GM15510 (cell line): ENCODE results near the gene LYPD4.
A peak's percentile ranks its signal among the peaks of the same experiment; 100 is the strongest.

Experiments used
- POLR2A ChIP-seq: IDR thresholded peaks from 3 replicates; pipeline ENCODE4 v1.6.1; 2011; ENCODE audit warnings: borderline replicate concordance; ENCODE audit not compliant: insufficient read length; ENCODE audit errors: extremely low read depth

Gene LYPD4

DNA sequence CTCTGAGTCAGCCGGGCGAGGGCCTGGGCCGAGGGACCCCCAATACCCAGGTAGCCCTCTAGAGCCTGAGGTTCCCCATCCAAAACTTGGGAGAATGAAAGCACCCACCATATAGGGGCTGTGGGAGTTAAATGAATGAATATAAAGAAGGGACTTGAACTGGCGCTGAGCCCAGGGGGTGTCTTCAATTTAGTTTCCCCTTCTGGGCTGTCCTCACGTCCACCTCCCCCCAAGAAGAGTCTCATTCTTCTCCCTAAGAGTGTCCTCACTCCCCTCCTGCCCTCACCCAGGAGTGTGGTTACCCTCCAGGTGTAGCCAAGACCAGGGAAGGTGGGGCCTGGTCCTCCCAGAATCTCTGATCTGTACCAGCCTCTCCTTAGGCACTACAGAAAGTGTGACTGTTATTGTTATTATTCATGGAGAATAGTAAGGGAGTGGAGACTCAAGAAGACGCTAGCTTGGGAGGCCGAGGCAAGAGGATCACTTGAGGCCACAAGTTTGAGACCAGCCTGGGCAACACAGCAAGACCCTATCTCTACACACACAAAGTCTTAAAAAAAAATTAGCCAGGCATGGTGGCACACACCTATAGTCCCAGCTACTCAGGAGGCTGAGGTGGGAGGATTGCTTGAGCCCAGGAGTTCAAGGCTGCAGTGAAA is 35.3 kb upstream of the LYPD4 start:
- TF ChIP-seq POLR2A, result no peak

DNA sequence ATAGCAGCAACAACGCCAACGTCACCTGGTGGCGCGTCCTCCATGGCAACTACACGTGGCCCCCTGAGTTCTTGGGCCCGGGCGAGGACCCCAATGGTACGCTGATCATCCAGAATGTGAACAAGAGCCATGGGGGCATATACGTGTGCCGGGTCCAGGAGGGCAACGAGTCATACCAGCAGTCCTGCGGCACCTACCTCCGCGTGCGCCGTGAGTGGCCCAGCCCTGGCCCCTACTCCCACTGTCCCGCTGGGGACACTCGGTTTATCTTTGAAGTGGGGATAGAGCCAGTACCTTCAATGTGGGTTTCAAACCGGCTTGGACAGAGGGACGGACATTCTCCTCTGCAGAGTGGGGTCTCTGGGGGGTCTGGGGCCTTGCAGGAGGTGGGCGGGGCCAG is 34.6 kb upstream of the LYPD4 start:
- no peak for TF ChIP-seq POLR2A

DNA sequence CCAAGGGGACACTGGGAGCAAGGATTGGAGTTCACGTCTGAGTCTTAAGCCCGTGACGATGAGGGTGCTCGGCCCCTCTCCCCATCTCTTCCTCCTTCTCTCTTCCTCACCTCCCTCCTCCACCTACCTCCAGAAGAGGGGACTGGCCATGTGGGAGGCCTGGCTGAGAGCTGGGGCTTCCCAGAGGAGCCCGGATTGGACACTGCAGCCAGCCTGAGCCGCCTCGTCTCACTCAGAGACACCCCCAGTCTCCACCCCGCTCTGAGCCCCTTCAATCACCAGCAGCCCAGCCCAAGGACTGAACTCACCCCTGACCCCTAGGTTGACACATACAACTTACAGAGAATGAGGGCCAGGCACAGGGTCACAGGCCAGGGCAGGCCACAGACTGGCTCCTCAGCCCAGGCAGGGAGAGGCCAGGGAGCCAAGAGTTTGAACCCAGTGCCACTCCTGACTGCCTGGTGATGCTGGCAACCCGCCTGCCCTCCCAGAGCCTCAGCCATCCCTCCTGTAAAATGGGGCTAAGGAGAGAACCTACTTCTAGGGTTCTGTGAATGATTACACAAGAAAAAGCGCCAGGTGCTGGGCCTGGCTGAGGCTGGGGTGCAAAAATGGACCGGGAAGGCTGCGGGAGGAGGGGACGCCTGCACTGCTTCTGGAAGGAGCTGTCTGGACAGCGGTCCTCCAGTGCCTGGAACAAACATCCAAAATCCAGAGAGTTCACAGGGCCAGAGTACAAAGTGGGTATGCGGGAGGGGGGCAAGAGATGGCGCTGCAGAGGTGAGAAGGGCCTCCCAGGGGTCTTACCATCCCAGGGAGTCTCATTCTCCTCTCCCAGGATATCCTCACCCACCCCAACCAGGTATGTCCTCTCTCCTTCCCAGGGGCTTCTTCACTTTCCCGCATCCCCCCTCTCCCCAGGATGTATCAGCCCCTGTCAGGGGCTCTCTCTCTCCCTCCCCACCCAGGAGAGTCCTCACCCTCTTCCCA is 33.7 kb upstream of the LYPD4 start:
- TF ChIP-seq POLR2A, result peak; percentile 58

DNA sequence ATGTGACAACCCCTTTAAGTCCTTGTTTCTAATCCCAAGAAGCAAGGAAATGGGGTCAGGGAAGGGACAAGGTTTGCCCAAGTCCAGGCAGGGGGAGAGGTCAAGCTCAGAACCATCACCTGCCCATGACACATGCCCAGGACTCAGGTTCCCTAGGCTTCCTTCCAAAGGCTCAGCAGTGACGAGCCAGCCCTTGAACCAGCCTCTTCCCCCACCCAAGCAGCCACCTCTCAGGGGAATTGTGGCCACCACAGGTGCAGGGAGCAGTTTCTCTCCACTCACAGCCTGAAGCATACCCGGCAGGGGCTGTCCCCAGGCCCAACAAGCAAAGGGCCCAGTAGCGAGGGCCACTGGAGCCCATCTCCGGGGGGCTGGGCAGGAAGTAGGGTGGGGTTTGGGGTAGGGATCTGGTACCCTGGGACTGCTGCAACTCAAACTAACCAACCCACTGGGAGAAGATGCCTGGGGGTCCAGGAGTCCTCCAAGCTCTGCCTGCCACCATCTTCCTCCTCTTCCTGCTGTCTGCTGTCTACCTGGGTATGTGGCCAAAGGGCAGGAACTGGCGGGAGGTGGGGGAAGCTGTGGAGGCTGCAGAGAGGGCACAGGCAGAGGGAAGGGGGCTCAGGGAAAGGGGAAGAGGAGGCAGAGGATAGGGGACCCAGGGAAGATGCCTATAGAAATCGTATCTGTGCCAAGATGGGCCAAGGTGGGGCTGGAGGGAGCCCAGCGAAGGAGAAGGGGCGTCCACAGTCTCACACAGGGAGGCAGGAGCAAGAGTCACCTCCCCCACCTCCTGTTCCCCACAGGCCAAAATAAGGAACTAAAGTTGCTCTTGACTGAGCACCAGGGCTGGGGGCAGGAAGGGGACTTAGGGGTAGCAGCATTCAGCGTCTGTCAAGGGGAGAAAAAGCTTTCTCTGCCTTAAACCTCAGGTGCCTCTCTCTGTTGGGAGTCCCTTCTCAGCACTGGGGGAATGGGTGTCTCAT is 32.7 kb upstream of the LYPD4 start, which contains the start of gene CD79A:
Gene CD79A (plus strand): TSS at position 433 of the 986 bp plus-strand sequence. CDS start 26 bp downstream, at position 459.
- peak; percentile 75 for TF ChIP-seq POLR2A

DNA sequence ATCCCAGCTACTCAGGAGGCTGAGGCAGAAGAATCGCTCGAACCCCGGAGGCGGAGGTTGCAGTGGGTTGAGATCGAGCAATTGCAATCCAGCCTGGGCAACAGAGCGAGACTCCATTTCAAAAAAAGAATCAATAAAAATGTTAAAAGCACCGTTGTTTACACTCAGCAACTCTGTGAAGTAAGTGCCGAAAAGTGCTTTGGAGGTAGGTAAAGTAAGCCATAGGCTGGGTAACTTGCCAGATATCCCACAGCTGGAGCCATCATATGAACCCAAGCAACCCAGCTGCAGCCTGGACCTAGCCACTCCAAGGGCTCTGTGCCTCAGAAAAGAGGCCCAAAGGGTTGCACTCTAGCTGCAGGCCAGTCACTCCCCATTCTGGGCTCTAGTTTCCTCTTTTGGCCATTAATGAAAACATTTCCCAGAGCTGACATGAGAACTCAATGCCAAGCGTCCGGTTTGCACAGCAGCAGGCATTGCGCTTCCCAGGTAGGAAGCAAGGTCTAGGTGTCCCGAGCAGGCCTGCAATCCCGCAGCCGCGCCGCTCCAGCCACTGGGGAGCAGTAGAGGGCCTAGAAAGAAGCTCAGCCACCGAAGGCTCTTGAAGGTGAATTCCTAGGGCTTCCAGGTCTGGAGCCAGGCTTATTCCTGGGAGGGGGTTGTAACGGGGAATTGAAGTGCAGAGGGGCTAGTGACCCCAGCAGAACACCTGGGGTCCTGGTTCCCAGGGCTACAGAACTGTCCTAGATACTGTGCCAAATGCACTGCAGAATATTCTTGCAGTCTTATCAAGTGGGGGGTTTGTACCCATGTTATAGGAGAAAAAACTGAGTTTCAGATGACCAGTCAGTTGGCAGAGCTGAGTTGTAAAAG is 28.5 kb upstream of the LYPD4 start:
- no peak for TF ChIP-seq POLR2A

DNA sequence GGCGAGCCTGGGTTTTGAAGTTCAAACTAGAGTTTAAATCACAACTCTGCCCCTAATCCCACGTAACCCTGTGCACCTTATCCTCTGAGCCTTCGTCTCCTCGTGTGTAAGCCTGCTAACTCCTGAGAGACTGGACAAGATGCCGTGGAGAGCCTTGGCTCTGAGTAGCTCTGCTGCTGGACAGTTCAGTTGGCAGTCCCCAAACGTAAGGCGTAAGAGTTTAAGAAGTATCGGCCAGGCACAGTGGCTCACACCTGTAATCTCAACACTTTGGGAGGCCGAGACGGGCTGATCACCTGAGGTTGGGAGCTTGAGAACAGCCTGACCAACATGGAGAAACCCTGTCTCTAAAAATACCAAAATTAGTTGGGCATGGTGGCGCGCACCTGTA is 27.9 kb upstream of the LYPD4 start:
- no peak for TF ChIP-seq POLR2A

DNA sequence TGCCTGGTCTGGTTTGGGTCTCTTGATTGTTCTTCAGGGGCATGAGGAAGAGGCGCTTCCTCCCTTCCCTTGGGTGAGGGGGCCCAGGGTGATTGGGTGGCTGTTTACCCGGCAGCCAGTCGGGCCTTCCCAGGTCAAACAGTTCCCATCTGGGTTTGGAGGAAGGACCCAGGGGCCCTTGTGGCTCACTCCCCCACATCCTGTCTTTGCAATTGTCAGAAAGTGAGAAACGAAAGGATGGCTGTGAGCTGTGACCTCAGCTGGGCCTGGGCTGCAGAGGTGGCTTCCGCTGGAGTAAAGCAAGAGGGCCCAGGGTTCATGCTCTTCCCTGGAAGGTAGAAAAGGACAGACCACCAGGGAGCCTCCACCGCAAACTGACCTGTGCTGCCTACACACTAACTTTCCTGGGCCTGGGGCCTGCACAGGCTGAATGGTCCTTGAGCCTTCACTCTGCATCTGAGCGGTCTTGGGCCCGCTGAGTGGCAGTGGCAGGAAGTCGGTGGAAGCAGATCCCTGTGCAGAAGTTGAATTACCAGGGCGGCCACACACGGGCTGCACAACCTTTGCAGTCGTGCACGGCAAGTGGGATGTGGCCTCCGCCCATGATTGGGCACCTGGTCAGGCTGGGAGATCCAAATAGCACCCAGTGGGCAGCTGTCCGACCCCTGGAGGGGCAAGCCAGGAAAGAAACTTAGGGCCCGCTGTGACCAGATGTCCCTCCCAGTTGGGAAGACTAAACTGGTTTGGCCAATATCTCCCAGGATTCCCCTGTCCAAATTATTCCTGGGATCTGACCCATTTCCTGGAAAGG is 27.3 kb upstream of the LYPD4 start:
- TF ChIP-seq POLR2A, result no peak

DNA sequence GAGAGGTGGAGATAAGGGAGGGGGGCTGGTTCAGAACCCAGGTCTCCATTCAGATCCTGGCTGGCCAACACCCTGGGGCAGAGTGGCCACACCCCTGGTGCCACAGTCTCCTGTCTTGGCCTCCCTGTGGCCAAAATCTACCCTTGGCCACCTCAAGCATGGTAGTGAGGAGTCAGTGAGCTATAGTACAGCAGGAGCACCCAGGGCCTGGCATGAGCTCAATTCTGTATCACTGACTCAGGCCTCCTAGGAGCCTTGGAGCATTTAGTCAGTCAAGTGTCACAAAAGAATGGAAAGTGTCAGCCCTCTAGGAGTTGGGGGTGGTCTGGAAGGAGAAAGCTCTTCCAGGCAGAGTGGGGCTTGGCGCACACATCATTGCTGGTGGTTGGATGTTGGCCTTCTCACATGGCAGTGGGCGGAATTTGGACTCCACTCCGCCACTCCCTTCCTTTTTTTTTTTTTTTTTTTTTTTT is 26.0 kb upstream of the LYPD4 start:
- TF ChIP-seq POLR2A, result no peak

DNA sequence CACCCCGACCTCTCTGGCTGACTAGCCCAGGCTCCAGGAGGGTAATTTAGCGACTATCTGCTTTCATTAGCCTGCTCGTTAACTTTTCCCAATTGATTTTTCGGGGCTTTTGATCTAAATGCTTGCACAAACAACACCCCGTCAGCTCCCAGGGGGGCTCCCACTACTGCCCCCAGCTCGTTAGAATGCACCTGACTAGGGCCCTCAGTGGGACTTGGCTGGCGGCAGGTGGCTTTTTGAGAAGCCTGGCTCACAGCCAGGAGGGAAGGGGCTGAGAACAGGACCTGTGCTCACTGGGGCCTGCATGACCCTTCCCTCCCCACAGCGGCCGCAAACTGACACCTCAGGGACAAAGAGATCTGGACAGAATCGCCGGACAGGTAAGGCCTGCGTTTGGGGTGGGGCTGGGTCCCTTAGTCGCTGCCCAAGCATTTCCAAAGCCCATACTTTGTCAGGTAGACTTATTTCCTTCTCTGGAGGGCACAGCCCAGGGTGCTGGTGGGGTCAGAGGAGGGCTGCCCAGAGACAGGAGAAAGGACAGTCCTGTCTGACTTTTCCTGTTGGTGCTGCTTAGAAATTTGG is 25.0 kb upstream of the LYPD4 start:
- no peak for TF ChIP-seq POLR2A

DNA sequence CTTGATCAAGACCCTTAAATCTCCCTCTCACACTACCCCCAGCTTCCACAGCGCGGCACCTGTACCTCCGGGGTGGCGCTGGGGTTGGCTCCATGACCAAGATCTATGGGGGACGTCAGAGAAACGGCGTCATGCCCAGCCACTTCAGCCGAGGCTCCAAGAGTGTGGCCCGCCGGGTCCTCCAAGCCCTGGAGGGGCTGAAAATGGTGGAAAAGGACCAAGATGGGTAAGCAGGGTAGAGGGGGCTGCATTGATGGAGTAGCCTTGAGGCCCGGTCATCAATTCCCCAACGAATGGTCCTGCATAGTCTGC is 24.5 kb upstream of the LYPD4 start:
- no peak for TF ChIP-seq POLR2A

DNA sequence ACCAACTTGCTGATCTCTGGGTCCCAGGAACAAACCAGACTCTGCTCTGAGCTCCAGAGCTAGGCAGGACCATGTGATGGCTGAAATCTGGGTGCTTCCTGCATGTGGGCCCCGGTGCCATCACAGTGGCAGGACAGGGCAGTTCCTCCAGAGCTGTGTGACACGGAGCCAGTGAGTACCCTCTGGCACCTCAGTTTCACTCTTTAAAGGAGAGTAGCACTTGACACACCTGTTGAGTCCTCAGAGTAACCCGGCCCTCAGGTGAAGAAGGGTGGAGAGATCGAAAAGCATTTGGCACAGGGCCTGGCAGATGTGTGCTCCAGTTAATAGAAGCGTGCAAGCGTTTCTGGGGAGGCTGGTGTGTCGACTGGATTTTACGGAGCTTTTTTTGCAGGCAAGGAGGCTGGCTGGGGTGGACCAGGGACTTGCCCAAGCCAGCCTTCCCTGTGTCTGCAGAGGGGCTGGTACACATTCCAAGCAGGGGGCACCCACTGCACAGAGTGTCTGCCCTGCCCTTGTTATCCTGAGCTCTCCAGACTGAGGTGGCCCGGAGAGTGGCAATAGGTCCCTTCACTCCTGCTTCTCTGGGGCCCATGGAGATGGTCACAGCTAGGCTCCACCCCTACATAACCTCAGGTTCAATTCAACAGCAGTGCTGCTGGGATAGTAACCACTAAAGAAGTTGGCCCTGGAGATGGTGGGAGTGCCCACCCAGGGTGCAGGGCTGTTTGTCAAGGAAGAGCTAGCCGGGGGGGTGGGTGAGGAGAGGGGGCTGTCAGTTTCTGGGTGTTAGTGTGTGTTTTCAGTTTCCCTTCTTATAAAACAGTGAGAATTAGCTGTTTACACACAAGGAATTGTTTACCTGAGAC is 23.9 kb upstream of the LYPD4 start:
- TF ChIP-seq POLR2A, result no peak

DNA sequence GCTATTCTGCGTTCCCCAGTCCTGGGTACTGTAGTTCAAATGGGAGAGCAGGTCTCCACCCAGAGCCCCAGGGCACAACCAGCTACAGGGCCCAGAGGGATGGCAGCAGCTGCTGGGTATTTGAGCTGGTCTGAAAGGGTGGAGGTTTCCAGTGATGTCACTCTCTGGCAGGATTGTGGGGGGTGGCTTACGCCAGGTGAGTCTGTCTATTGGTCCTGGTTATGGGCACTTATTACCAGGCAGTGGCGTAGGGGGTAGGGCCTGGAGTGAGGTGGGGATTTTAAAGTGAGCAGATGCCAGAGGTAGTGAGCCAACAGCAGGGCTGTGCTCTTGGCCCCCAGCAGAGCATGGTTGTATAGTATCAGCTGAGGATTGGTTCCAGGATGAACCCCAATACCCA is 21.8 kb upstream of the LYPD4 start:
- no peak for TF ChIP-seq POLR2A
